OCI-M2 (cell line): Measurements from ENCODE around the gene PTPRM.

Source experiments
- DNase-seq: peaks from one replicate; lab custom pipeline; 2025; ENCODE audit not compliant: unreplicated experiment; lab: John Stamatoyannopoulos, UW

The PTPRM gene

GRCh38 chr18:7789856-7790552, 222.9 kb downstream of the PTPRM start:
- DNase-seq, result no peak

GRCh38 chr18:7793100-7793499, 226.0 kb downstream of the PTPRM start:
- no peak for DNase-seq

GRCh38 chr18:7803956-7804469, 236.9 kb downstream of the PTPRM start:
- DNase-seq, result no peak

- DNase-seq, result no peak
Measured at GRCh38 chr18:7805096-7805495, 238.0 kb downstream of the PTPRM start.

- DNase-seq, result no peak
Measured at GRCh38 chr18:7805880-7806279, 238.8 kb downstream of the PTPRM start.

GRCh38 chr18:7807936-7808453, 240.9 kb downstream of the PTPRM start:
- no peak for DNase-seq

- DNase-seq, result no peak
Measured at GRCh38 chr18:7808992-7809391, 241.9 kb downstream of the PTPRM start.

- DNase-seq, result no peak
Measured at GRCh38 chr18:7809455-7809854, 242.3 kb downstream of the PTPRM start.

GRCh38 chr18:7809978-7810377, 242.9 kb downstream of the PTPRM start:
- DNase-seq, result no peak

GRCh38 chr18:7812431-7813063, 245.4 kb downstream of the PTPRM start:
- no peak for DNase-seq

- no peak for DNase-seq
Measured at GRCh38 chr18:7813131-7813530, 246.0 kb downstream of the PTPRM start.

GRCh38 chr18:7814754-7815315, 247.7 kb downstream of the PTPRM start:
- no peak for DNase-seq

GRCh38 chr18:7815787-7816186, 248.7 kb downstream of the PTPRM start:
- no peak for DNase-seq

- DNase-seq, result no peak
Measured at GRCh38 chr18:7817575-7818230, 250.6 kb downstream of the PTPRM start.

GRCh38 chr18:7821784-7822183, 254.7 kb downstream of the PTPRM start:
- DNase-seq, result no peak

- DNase-seq, result no peak
Measured at GRCh38 chr18:7822435-7823331, 255.6 kb downstream of the PTPRM start.

GRCh38 chr18:7824970-7825369, 257.9 kb downstream of the PTPRM start:
- DNase-seq, result no peak

- no peak for DNase-seq
Measured at GRCh38 chr18:7830468-7830867, 263.4 kb downstream of the PTPRM start.

GRCh38 chr18:7839548-7839947, 272.4 kb downstream of the PTPRM start:
- DNase-seq, result no peak

GRCh38 chr18:7840411-7840810, 273.3 kb downstream of the PTPRM start:
- no peak for DNase-seq

GRCh38 chr18:7844017-7844416, 276.9 kb downstream of the PTPRM start:
- no peak for DNase-seq
